Stimulated activated CD8-positive, alpha-beta memory T cell treated with anti-CD3 and anti-CD28 coated beads, Interleukin-4, amount 100 ng/mL, for 24 hours (primary cell): Measurements from ENCODE around the gene CBX2.
"Not testable (repeated sequence)": the region's sequence is repeated elsewhere in the genome, so short reads cannot be mapped to it uniquely, and the experiment has no call there.

Experiments
- DNase-seq: peaks from one replicate; pipeline ENCODE4 v3.0.0-alpha.2; 2020; ENCODE audit warnings: low read depth

CBX2 gene

DNA sequence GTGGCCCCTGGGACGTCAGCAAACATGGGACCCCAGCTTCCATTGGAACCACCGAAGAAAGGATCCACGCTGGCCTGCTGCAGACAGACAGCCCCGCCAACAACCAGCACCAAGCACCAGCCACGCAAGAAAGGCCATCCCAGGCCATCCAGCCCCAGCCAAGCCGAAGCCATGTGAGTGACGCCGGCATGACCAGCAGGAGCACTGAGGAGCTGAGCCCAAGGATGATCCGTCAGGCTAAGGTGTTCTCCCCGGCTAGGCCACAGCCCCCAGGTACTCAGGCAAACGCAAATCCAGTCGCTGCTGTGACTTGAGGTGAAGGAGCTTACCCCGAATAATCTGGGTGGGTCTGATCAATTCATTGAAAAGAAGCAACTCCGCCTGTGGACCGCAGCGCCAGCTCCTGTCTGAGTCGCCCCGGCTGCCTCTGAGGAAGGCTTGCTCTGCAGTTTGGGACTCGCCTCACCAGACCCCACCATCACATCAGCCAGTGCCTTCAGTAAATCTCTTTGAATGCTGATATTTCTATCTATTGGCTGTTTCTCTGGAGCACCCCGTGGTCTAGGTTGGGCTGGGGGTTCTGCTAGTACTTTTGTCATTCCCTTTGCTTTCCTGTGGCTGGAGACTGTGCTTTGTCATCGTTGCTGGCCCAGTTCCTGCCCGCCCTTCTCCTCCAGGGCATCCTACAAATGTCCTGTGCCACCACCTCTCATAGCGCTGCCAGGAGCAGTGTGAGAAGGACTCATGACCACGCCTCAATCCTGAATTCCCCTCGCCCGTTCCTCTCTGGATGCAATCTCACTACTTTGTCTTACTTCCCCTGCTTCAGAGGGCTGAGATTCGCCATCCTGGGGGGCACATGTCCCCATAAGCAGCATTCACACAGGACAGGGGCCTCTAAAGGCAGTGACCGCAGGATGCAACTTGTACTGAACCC is 8.1 kb upstream of the CBX2 start:
- DNase-seq, result no peak

GRCh38 chr17:79771276-79771675 is 6.7 kb upstream of the CBX2 start:
- DNase-seq, result no peak

- not testable (repeated sequence) for DNase-seq
Measured at GRCh38 chr17:79772726-79773125, 5.2 kb upstream of the CBX2 start.

DNA sequence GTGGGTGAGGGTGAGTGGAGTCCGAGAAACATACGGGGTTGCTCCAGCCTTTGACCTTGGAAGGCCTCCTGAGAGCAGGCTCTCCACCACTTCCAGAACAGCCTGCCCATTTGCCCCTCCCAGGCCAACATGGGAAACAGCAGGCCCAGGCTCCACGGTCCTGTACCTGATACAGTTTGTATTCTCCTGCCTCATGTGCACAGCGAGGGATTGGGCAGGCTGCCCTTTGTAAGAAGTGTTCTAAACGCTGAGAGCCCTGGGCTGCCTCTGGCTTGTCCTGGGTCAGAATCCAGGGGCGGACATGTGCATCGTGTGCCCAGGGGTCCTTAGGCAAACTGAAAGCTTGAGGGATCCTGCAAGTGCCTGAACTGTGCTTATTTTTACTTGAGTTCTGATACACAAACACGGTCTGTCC is 3.4 kb upstream of the CBX2 start:
- no peak for DNase-seq

GRCh38 chr17:79775632-79776031 is 2.3 kb upstream of the CBX2 start:
- DNase-seq, result no peak

- DNase-seq, result no peak
Measured at GRCh38 chr17:79776376-79777119, 1.4 kb upstream of the CBX2 start.

DNA sequence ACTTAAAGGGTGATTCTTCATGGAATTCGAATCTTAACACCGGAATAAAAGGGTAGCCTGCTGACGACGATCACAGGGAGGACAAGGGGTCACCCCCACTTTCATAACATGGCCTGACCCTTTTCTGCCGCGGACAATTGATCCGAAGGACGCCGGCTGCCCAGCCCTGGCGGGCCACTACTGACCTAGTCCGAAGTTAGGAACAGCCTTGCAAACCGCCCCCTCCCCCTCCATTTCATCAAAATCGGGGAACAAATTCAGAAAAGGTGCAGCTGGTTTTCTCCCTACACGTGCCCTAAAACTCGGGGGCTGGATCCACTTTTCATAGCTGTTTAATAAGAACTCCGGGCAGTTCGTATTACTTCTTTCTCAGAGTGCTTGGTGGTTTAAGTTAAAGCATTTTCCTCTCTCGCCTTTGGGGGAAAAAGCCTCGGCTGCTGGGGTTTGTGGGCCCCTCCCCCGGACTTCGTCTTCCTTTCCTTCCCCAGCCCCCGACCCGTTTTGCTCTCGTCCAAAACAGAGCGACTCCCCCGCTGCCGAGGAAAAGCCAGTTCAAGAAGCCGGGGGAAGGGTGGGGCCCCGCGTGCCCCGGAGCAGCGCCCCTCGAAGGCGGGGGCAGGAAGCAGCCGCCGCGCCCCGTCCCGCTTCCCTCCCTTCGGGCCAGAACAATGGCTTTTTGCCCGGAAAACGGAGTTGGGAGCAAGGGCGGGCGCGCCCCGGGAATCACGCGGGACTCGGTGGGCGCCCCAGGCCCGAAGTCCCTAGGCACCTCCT is 641 bp upstream of the CBX2 start:
- DNase-seq, result no peak

DNA sequence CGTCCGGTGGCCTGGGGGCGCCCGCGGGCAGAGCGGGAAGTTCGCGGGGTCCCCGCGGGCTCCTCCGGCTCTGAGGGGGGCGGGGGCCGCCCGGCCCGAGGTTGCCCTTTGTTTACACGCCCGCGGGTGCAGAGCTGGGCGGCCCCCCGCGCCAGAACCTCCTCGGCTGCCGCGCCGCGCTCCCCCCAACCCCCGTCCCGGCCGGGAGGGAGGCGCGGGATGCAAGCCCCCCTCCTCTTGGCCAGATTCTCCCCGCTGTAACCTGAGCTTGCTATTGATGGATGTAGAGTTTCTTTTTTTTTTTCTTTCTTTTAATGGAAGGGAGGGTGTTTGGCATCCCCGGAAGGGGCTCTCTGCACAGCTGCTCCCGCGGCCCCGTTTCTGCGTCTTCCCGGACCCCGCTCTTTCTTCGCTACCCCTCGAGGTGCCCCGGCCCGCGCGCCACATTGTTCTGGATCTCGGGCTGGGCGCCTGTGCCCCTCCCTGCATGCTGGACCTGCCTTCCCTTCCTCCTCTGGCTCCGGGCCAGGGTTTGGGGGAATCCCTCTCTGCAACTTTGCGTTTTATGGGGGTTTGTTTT is 646 bp downstream of the CBX2 start:
- no peak for DNase-seq

- DNase-seq, result no peak
Measured at GRCh38 chr17:79779084-79779529, 1.2 kb downstream of the CBX2 start.

DNA sequence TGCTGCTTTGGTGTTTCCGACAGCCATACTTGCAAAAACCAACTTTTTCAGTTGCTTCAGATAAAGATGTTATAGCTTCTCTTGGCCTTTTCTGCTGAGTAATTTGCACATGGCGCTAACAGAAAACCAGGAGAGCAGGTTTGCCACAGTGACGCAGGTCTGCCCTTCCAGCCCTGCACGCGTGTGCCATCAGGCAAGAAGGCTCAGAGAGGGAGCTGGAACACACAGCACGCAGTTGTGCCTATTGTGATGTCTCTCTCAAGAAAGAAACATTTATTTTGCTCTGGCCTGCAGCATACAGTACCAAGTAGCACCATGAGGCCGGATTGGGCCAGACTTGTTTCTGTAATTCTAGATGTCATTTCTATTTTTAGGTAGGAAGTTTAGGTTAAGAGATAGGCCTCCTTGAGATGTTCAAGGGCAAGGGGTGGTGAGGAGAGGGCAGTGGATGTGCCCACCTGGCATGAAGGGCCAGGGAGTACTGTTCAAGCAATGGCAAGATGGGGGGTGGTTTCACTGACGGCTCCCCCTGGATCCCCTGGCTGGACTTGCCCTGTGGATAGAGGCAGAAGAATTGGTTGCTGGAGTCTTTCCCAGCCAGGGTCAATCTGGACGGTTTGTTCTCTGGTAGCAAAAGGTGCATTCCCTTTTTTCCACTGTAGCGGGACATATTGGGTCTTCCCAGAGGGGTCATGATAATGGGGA is 1.9 kb downstream of the CBX2 start:
- DNase-seq, result no peak

- DNase-seq, result no peak
Measured at GRCh38 chr17:79781012-79781650, 3.2 kb downstream of the CBX2 start.

- no peak for DNase-seq
Measured at GRCh38 chr17:79781736-79782575, 4.0 kb downstream of the CBX2 start.

- DNase-seq, result no peak
Measured at GRCh38 chr17:79783891-79784290, 5.9 kb downstream of the CBX2 start.

- DNase-seq, result no peak
Measured at GRCh38 chr17:79784353-79785016, 6.5 kb downstream of the CBX2 start.

- DNase-seq, result no peak
Measured at GRCh38 chr17:79785017-79785899, 7.3 kb downstream of the CBX2 start.

DNA sequence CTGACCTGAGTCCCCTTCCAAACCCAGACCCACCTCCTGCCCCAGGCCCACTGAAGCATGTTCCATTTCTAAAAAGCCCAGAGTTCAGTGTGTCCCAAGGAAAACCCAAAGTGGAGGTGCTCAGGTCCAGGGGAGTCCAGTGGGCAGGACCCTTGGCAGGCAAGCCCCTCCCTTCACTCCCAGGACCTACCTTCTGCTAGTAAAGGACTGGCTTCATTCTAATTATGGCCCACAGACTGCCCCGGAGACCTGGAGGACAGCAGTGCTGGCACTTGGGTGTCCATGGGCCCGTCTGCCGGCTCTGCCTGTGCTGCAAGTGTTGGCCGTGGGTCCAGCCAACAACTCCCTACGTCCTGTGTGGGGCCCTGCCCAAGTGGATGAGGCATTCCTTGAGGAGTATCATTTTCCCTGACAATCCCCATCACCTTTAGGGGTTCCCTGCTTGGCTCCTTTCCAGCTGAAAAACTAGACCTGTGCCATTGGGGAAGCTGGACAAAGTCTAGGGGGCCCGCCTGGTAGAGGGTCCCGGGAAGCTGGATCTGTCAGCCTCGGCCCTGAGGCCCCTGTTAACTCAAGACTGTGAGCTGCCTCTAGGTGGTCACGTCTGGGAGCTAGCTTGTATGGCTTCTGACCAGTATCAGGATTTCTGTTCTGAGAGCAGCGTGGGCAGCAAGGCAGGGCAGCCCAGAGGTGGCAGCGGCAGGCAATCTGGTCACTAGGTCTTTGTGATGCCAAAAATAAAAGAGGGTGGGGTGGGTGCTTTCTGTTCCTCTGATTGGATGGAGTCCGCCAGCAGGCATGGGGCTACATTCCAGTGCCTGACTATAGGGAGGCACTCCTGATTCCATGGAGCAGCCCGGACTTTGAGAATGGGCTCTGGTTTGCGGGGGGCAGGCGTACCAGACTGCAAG is 8.2 kb downstream of the CBX2 start:
- DNase-seq, result no peak

DNA sequence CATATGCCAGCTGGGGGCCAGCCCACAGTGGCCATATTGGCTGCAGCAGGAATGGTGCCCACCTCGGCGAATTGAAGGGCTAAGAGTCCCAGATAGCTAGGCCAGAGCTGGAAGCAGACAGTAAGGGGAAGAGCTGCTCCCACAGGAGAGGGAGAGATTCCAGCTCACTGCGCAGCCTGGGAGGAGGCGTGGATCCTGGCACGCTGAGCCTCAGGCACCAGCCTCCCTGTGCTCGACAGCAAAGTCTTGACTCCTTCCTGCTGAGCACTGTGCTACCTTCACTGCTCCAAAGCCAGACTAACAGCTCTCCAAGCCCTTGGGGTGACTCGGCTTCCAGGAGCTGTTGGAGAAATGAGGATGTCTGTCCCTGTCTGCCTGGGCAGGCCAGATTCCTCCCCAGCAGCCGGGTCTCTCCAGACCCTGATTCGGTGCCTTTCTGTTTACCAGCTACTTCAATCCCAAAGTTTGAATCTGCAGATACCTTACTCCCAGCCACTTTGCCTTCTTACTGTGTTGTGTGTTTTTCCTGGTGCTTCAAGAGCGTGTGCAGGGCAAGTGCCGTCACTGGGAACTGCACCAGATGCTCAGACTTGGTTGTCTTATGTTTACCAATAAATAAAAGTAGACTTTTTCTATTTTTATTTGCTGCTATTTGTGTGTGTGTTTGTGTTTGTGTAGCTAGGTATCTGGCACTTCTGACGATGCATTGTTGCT is 9.1 kb downstream of the CBX2 start:
- no peak for DNase-seq
